VCaP (cell line): ENCODE measurements around the gene RAB3GAP2.

ENCODE experiments used
- H3K27ac ChIP-seq: fragments of 450-650 bp; 2 replicates; pipeline ENCODE4 v1.5.1; 2017
- TF ChIP-seq, protein P1 (sequence below): fragments of 450-650 bp; conservative IDR thresholded peaks from 2 replicates; pipeline ENCODE4 v1.5.1; 2017; ENCODE audit warnings: mild to moderate bottlenecking, moderate library complexity

Gene RAB3GAP2

GRCh38 chr1:220149742-220150141 lies 122.5 kb downstream of the RAB3GAP2 start:
- TF ChIP-seq, protein P1, sequence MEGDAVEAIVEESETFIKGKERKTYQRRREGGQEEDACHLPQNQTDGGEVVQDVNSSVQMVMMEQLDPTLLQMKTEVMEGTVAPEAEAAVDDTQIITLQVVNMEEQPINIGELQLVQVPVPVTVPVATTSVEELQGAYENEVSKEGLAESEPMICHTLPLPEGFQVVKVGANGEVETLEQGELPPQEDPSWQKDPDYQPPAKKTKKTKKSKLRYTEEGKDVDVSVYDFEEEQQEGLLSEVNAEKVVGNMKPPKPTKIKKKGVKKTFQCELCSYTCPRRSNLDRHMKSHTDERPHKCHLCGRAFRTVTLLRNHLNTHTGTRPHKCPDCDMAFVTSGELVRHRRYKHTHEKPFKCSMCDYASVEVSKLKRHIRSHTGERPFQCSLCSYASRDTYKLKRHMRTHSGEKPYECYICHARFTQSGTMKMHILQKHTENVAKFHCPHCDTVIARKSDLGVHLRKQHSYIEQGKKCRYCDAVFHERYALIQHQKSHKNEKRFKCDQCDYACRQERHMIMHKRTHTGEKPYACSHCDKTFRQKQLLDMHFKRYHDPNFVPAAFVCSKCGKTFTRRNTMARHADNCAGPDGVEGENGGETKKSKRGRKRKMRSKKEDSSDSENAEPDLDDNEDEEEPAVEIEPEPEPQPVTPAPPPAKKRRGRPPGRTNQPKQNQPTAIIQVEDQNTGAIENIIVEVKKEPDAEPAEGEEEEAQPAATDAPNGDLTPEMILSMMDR = no peak
- peak overlapping the region; percentile 18 for H3K27ac ChIP-seq

DNA sequence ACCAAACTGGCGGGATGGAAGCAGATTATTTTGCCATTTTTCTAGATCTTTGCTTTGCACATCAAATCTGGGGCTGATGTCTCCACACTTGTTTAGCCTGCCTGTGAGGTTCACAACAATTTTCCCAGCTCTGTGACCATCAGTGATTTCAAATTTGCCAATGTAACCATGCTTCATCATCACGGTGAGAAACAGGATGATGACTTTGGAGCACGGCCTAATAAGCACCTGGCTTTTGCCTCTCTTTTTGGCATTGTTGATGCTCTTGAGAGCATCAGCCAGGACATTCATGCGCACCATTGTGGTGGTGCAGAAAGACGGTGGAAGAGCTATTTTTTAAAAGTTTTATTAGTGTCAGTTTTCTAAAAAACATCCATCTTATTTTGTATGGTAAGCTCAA lies 128.2 kb downstream of the RAB3GAP2 start:
- no peak overlapping the region for H3K27ac ChIP-seq
- TF ChIP-seq, protein P1 = no peak

DNA sequence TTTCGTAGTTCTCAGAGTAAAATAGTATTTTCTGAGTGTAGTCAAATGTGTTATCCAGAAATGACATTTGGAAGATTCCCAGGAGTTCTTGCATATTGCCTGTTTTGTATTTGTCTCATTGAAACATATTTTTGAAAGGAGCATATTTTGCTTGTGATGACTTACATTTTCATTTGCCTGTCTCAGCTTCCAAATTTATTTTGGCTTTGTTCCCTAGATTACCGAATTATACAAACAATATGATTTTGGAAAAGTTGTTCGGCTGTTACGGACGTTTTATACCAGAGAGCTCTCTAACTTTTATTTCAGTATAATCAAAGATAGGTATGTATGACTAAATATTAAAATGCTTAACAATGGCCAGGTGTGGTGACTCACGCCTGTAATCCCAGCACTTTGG lies 132.3 kb downstream of the RAB3GAP2 start:
- TF ChIP-seq, protein P1 = no peak
- no peak overlapping the region for H3K27ac ChIP-seq

GRCh38 chr1:220137019-220137786 lies 135.1 kb downstream of the RAB3GAP2 start:
- no peak overlapping the region for H3K27ac ChIP-seq
- TF ChIP-seq, protein P1 = no peak

DNA sequence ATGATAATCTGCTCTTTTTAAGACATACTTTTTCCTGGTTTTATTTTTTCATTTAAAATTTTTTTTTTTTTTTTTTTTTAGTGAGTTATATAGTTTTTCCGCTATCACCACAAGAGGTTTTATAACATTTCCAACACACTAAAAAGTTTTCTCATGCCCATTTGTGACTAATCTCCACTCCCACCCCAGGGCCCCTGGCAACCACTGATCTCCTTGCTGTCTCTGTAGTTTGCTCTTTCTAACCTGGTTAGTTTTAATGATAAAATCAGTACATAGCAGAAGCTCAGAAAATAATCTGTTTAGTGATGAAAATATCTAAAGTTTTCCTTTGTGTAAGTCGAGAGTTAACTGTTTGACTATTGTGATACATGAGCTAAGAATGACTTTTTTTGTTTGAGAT lies 136.5 kb downstream of the RAB3GAP2 start:
- TF ChIP-seq, protein P1 = no peak
- no peak overlapping the region for H3K27ac ChIP-seq

- H3K27ac ChIP-seq = no peak overlapping the region
- TF ChIP-seq, protein P1 = no peak
Observed at GRCh38 chr1:220129479-220130210, 142.6 kb downstream of the RAB3GAP2 start.

- H3K27ac ChIP-seq = no peak overlapping the region
Observed at GRCh38 chr1:220127076-220127475, 145.2 kb downstream of the RAB3GAP2 start.

More at GRCh38 chr1:220127076-220127475, 145.2 kb downstream of the RAB3GAP2 start:
- TF ChIP-seq, protein P1 = no peak
